ENCODE results near the gene LDLRAD3. TPM values are rescaled to one million over a fixed set of nuclear protein-coding genes. Genes with fewer than 3 reads are reported as not detected.

LDLRAD3 gene
- total and polyA plus RNA-seq, 12 donors = 0.87 to 5.1 (median 1.7) TPM

GRCh38 chr11:36023922-36024321, 80.1 kb downstream of the LDLRAD3 start:
- no peak for TF ChIP-seq CTCF (IDR thresholded peaks at IDR 0.05)
- peaks cover 0 to 11% (median 0%) of the 10 kb centered on the region in 7 donors for H3K27me3 ChIP-seq
- H3K27ac ChIP-seq = no peak overlapping the region
- intact Hi-C loops (cut with DNase I) = no loop called here
- H3K9me3 ChIP-seq = no peaks in the 10 kb centered on the region
- DNase-seq (no peak), ATAC-seq (no peak)
- H3K36me3 ChIP-seq = no peaks in the 10 kb centered on the region
- WGBS, 2 donors = 30 to 56% methylated on average over 1 to 2 of the region's 2 CpGs
- peaks cover 0 to 19% (median 0%) of the 10 kb centered on the region in 9 donors for H3K4me1 ChIP-seq
- no peak overlapping the region for H3K4me3 ChIP-seq

GRCh38 chr11:36024716-36025115, 80.9 kb downstream of the LDLRAD3 start:
- no peak overlapping the region for H3K27ac ChIP-seq
- peaks cover 0 to 19% (median 0%) of the 10 kb centered on the region in 9 donors for H3K4me1 ChIP-seq
- ATAC-seq (no peak), DNase-seq (no peak)
- no peak for TF ChIP-seq CTCF (IDR thresholded peaks at IDR 0.05)
- H3K4me3 ChIP-seq = no peak overlapping the region
- WGBS, 2 donors = 77 to 87% methylated on average over 1 of the region's 1 CpG
- intact Hi-C loops (cut with DNase I) = no loop called here
- H3K27me3 ChIP-seq = peaks cover 0 to 4% (median 0%) of the 10 kb centered on the region in 7 donors
- H3K9me3 ChIP-seq = no peaks in the 10 kb centered on the region
- no peaks in the 10 kb centered on the region for H3K36me3 ChIP-seq

GRCh38 chr11:36026315-36026968, 82.6 kb downstream of the LDLRAD3 start:
- no peak overlapping the region for H3K27ac ChIP-seq

DNA sequence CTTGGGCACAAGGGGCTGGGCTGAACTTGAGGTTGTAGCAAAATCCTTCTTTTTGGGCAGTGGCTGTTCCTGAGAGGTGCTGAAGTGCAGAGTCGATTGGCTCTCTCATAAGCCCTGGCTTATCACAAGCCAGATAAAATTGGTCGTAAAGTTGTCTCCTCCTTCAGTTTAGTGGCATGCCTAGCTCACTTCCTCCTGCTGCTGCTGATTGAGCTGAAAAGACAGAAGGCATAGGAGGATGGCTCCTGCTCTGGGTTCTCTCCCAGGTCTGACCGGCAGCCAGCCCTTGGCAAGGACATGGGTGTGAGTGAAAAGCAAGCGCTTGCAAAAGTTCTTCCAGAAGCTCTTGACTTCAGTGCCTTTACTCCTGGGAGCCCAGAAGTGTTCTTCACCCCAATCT, 83.9 kb downstream of the LDLRAD3 start:
- Histone ChIP-seq H3K27me3 (no peaks in the 10 kb centered on the region), H3K9me3 (no peaks in the 10 kb centered on the region), H3K4me1 (peaks cover 0 to 33% (median 3%) of the 10 kb centered on the region in 9 donors), H3K4me3 (no peak overlapping the region), H3K27ac (no peak overlapping the region), H3K36me3 (no peaks in the 10 kb centered on the region)
- DNase-seq (peak in 1 of 2 donors; percentile 26), ATAC-seq (peak in 1 of 8 donors; percentile 25)
- no peak for TF ChIP-seq CTCF (IDR thresholded peaks at IDR 0.05)
- 33% methylated on average over 4 of the region's 4 CpGs for WGBS, 2 donors
- intact Hi-C loops (cut with DNase I) = no loop called here

More at GRCh38 chr11:36026315-36026968, 82.6 kb downstream of the LDLRAD3 start:
- no peaks in the 10 kb centered on the region for H3K27me3 ChIP-seq
- H3K4me1 ChIP-seq = peaks cover 0 to 26% (median 3%) of the 10 kb centered on the region in 9 donors
- DNase-seq = no peak
- WGBS, 2 donors = 95 to 100% methylated on average over 6 of the region's 6 CpGs
- ATAC-seq = no peak
- H3K36me3 ChIP-seq = no peaks in the 10 kb centered on the region
- TF ChIP-seq CTCF (IDR thresholded peaks at IDR 0.05) = no peak
- H3K9me3 ChIP-seq = no peaks in the 10 kb centered on the region
- intact Hi-C loops (cut with DNase I) = no loop called here
- no peak overlapping the region for H3K4me3 ChIP-seq
